Urinary bladder (tissue), 4 donors: ENCODE results near the gene ANKS3. TPM values are rescaled to one million over a fixed set of nuclear protein-coding genes. Genes with fewer than 3 reads are reported as not detected.
A peak's percentile ranks its signal among the peaks of the same experiment; 100 is the strongest.
"Not testable (repeated sequence)": the region's sequence is repeated elsewhere in the genome, so short reads cannot be mapped to it uniquely, and the experiment has no call there.

Experiments
- DNase-seq: peaks from one replicate; pipeline ENCODE4 v3.0.0-alpha.2; 2015; ENCODE audit errors: extremely low spot score
- H3K27ac ChIP-seq: one replicate; pipeline ENCODE4 v1.5.1; 2013; ENCODE audit warnings: low read depth, mild to moderate bottlenecking, moderate library complexity
- H3K36me3 ChIP-seq: one replicate; pipeline ENCODE4 v1.6.1; 2013; ENCODE audit warnings: mild to moderate bottlenecking, moderate library complexity; ENCODE audit not compliant: insufficient read depth
- H3K4me1 ChIP-seq: one replicate; pipeline ENCODE4 v1.6.1; 2013; ENCODE audit warnings: mild to moderate bottlenecking, moderate library complexity; ENCODE audit not compliant: insufficient read depth
- H3K4me3 ChIP-seq: one replicate; pipeline ENCODE4 v1.5.1; 2013; ENCODE audit warnings: low read depth, low read length
- WGBS: extraction: QIAGEN DNeasy Blood & Tissue Kit; methylation state at CpG from one replicate; pipeline ENCODE4 v1.1.7; 2013; 5-methylcytosine and 5-hydroxymethylcytosine counted together
- polyA plus RNA-seq: library from polyadenylated mRNA; stranded (reverse); fragments of 200-250 nt; gene quantifications from one replicate; pipeline ENCODE4 v1.2.3, GENCODE V29; 2013
- total RNA-seq: library from RNA; depleted of rRNA; stranded (reverse); fragments of >200 nt; gene quantifications from one replicate; pipeline ENCODE4 v1.2.3, GENCODE V29; 2014
- donor health status: healthy with polysubstance abuse.
- donor health status: healthy.

Gene ANKS3
- total and polyA plus RNA-seq, 2 donors = 21.6 to 22.1 TPM

- DNase-seq = no peak
- Histone ChIP-seq H3K4me3 (no peak overlapping the region), H3K4me1 (no peaks in the 10 kb centered on the region), H3K36me3 (peaks cover 3% of the 10 kb centered on the region), H3K27ac (no peak overlapping the region)
- 77% methylated on average over 14 of the region's 14 CpGs for WGBS
Observed at GRCh38 chr16:4747906-4748681, 14.0 kb upstream of the ANKS3 start.

DNA sequence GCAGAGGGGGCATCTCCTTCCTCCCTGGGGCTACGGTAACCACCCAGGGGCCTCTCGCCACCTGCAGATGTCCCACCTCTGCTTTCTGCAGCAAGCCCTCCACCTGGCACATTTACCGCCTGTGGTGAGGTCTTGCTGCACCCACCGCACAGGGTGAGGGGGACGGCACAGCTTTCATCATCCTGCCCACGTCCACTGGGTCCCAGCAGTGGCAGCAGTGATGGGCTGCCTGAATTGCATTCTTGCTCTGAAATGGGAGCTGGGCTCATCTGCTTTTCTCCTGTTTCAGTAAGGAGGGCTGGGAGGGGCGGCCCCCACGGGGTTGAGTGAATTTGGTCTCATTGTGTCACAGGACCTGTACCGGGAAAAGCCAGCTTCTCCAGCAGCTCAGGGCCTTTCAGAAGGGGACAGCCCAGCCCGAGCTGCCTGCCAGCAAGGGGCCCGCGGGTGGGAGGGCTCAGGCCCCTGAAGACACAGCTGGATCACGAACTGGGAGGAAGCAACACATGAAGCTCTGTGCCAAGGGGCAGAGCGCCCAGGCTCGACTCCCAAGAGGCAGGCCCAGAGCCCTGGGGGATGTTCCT is 13.0 kb upstream of the ANKS3 start:
- WGBS = 40% methylated on average over 15 of the region's 15 CpGs
- DNase-seq = no peak

DNA sequence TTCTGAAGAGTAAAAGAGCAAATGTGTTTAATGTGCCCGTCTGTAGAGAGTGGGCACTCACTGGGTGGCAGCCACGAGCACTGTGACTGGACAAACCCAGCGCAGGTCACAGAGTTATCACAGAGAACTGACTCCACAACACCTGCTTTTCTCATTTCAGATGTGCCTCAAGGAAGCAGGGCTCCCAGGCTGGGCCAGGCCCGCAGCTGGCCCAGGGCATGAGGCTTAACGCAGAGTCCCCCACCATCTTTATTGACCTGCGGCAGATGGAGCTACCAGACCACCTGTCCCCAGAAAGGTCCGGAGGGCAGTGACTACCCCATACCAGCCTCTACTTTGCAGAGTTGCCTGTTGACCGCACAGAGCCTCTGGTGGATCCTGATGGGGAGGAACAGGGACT is 12.1 kb upstream of the ANKS3 start:
- H3K36me3 ChIP-seq = peaks cover 3% of the 10 kb centered on the region
- H3K4me3 ChIP-seq = no peak overlapping the region
- DNase-seq = no peak
- no peaks in the 10 kb centered on the region for H3K4me1 ChIP-seq
- 78% methylated on average over 8 of the region's 8 CpGs for WGBS
- no peak overlapping the region for H3K27ac ChIP-seq

More for the DNA sequence above, 13.0 kb upstream of the ANKS3 start:
- Histone ChIP-seq H3K4me1 (no peaks in the 10 kb centered on the region), H3K27ac (peak overlapping the region; percentile 3), H3K4me3 (no peak overlapping the region), H3K36me3 (peaks cover 3% of the 10 kb centered on the region)

GRCh38 chr16:4745274-4745569 is 11.2 kb upstream of the ANKS3 start:
- H3K27ac ChIP-seq = no peak overlapping the region
- H3K4me1 ChIP-seq = no peaks in the 10 kb centered on the region
- H3K4me3 ChIP-seq = no peak overlapping the region
- DNase-seq = no peak
- 83% methylated on average over 3 of the region's 3 CpGs for WGBS
- H3K36me3 ChIP-seq = no peaks in the 10 kb centered on the region

GRCh38 chr16:4744555-4745273 is 10.6 kb upstream of the ANKS3 start:
- H3K4me1 ChIP-seq = no peaks in the 10 kb centered on the region
- DNase-seq = no peak
- H3K36me3 ChIP-seq = no peaks in the 10 kb centered on the region
- H3K4me3 ChIP-seq = no peak overlapping the region
- 78% methylated on average over 13 of the region's 13 CpGs for WGBS
- no peak overlapping the region for H3K27ac ChIP-seq

DNA sequence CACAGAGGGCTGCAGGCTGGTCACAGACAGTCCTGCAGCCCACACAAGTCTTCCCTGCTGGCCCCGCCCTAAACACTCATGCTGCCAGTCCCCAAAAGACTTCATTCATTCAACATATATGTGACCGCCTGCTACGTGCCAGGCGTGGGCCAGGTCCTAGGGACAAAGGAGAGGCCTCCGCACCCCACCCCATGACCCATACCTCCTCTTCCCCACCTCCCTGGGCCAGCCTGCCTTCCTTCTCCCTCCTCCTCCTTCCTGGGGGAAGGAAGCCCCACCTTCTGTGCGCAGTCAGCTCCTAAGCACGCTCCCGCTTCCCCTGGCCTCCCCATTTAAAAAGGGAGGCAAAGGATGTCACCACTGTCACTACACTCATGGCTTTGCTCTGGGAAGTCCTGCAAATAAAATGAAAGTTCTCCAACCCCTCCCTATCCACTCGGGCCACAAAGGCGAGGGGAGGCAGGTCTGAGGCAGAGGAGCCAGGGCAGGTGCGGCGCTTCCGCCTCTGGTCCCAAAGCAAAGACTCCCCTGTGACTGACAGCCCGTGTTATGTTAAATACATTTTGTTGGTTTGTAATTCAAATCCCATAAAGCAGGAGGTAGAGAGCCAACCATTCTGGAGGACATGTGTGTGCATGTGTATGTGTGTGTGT is 9.3 kb upstream of the ANKS3 start:
- H3K36me3 ChIP-seq = no peaks in the 10 kb centered on the region
- H3K27ac ChIP-seq = no peak overlapping the region
- no peak overlapping the region for H3K4me3 ChIP-seq
- H3K4me1 ChIP-seq = no peaks in the 10 kb centered on the region
- no peak for DNase-seq
- WGBS = 46% methylated on average over 14 of the region's 14 CpGs

- H3K4me3 ChIP-seq, H3K27ac ChIP-seq, H3K4me1 ChIP-seq, DNase-seq, H3K36me3 ChIP-seq: not testable (repeated sequence)
- 81% methylated on average over 5 of the region's 5 CpGs for WGBS
Observed at GRCh38 chr16:4738370-4738769, 4.3 kb upstream of the ANKS3 start.

DNA sequence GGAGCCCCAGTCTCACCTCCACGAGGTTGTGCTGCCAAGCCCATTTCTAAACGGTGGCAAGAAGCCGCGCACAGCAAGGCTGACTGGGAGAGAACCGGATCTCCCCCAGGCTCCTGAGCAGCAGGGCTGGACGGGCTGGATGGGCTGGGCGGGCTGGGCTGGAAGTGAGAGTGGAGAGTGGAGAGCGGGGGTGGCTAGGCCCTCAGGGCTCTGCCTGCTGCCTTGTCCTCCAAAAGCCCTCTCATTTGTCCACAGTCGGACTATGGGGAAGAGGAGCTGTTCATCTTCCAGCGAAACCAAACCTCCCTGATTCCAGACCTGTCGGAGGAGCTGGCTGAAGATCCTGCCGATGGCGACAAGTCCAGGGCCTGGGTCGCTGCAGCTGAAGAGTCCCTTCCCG is 3.5 kb upstream of the ANKS3 start:
- no peaks in the 10 kb centered on the region for H3K4me1 ChIP-seq
- H3K36me3 ChIP-seq = no peaks in the 10 kb centered on the region
- WGBS = 75% methylated on average over 15 of the region's 15 CpGs
- no peak overlapping the region for H3K4me3 ChIP-seq
- DNase-seq = no peak
- H3K27ac ChIP-seq = no peak overlapping the region

GRCh38 chr16:4736546-4736945 is 2.5 kb upstream of the ANKS3 start:
- no peak for DNase-seq
- Histone ChIP-seq H3K27ac (no peak overlapping the region), H3K36me3 (no peaks in the 10 kb centered on the region), H3K4me1 (no peaks in the 10 kb centered on the region), H3K4me3 (no peak overlapping the region)
- 81% methylated on average over 4 of the region's 4 CpGs for WGBS

- WGBS = 6% methylated on average over 38 of the region's 38 CpGs
- H3K4me3 ChIP-seq = peak overlapping the region; percentile 98
- no peak overlapping the region for H3K27ac ChIP-seq
- DNase-seq = peak; percentile 70
- H3K4me1 ChIP-seq = no peaks in the 10 kb centered on the region
- no peaks in the 10 kb centered on the region for H3K36me3 ChIP-seq
Observed at GRCh38 chr16:4734730-4735535, 862 bp upstream of the ANKS3 start.

GRCh38 chr16:4733747-4734062 is 366 bp downstream of the ANKS3 start:
- no peaks in the 10 kb centered on the region for H3K4me1 ChIP-seq
- under 1% methylated on average over 19 of the region's 19 CpGs for WGBS
- peak overlapping the region; percentile 98 for H3K4me3 ChIP-seq
- H3K36me3 ChIP-seq = no peaks in the 10 kb centered on the region
- no peak overlapping the region for H3K27ac ChIP-seq
- DNase-seq = no peak

DNA sequence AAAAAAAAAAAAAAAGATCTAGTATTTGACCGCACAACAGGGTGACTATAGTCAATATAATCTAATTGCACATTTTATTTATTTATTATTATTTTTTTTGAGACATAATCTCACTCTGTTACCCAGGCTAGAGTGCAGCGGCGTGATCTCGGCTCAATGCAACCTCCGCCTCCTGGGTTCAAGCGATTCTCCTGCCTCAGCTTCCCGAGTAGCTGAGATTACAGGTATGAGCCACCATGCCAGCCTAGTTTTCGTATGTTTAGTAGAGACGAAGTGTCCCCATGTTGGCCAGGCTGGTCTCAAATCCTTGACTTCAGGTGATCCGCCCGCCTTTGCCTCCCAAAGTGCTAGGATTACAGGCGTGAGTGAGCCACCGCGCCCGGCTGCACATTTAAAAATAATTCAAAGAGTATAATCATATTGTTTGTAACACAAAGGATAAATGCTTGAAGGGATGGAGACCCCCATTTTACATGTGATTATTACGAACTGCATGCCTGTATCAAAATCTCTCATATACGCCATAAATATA is 794 bp downstream of the ANKS3 start:
- DNase-seq = no peak
- Histone ChIP-seq H3K4me1 (no peaks in the 10 kb centered on the region), H3K36me3 (no peaks in the 10 kb centered on the region), H3K4me3 (peak overlapping the region; percentile 98), H3K27ac (no peak overlapping the region)
- WGBS = 25% methylated on average over 17 of the region's 17 CpGs

GRCh38 chr16:4729876-4730275 is 4.2 kb downstream of the ANKS3 start:
- Histone ChIP-seq H3K27ac (no peak overlapping the region), H3K4me1 (no peaks in the 10 kb centered on the region), H3K4me3 (no peak overlapping the region), H3K36me3 (no peaks in the 10 kb centered on the region)
- WGBS = 93% methylated on average over 15 of the region's 15 CpGs
- no peak for DNase-seq
